HG02763 (cell line): ENCODE results near the gene NOS1.
"Not testable (repeated sequence)": the region's sequence is repeated elsewhere in the genome, so short reads cannot be mapped to it uniquely, and the experiment has no call there.

Experiments used
- ATAC-seq: cut with Tn5 transposase; IDR thresholded peaks from one replicate; pipeline ENCODE4 v1.9.1; 2021; ENCODE audit warnings: mild to moderate bottlenecking, moderate library complexity; ENCODE audit not compliant: unreplicated experiment

The NOS1 gene

GRCh38 chr12:117181468-117181843 lies 180.0 kb downstream of the NOS1 start:
- ATAC-seq: not testable (repeated sequence)

- no peak for ATAC-seq
Measured at GRCh38 chr12:117180758-117181467, 180.5 kb downstream of the NOS1 start.

GRCh38 chr12:117178745-117179144 lies 182.7 kb downstream of the NOS1 start:
- ATAC-seq: no peak

GRCh38 chr12:117178301-117178700 lies 183.1 kb downstream of the NOS1 start:
- no peak for ATAC-seq

- ATAC-seq: no peak
Measured at GRCh38 chr12:117172168-117172567, 189.3 kb downstream of the NOS1 start.

- no peak for ATAC-seq
Measured at GRCh38 chr12:117171499-117172162, 189.8 kb downstream of the NOS1 start.

- no peak for ATAC-seq
Measured at GRCh38 chr12:117169548-117169947, 191.9 kb downstream of the NOS1 start.

- ATAC-seq: no peak
Measured at GRCh38 chr12:117168976-117169375, 192.4 kb downstream of the NOS1 start.

GRCh38 chr12:117167769-117168168 lies 193.7 kb downstream of the NOS1 start:
- no peak for ATAC-seq

GRCh38 chr12:117166107-117166506 lies 195.3 kb downstream of the NOS1 start:
- no peak for ATAC-seq

GRCh38 chr12:117165342-117165741 lies 196.1 kb downstream of the NOS1 start:
- ATAC-seq: no peak

GRCh38 chr12:117162633-117163032 lies 198.8 kb downstream of the NOS1 start:
- ATAC-seq: no peak

GRCh38 chr12:117162167-117162539 lies 199.3 kb downstream of the NOS1 start:
- ATAC-seq: no peak

GRCh38 chr12:117161460-117162166 lies 199.8 kb downstream of the NOS1 start:
- no peak for ATAC-seq

GRCh38 chr12:117159674-117160073 lies 201.8 kb downstream of the NOS1 start:
- ATAC-seq: no peak

GRCh38 chr12:117158911-117159553 lies 202.4 kb downstream of the NOS1 start:
- no peak for ATAC-seq
